ENCODE data around the gene SMAP1.

- TF ChIP-seq CTCF (IDR thresholded peaks at IDR 0.05) (no peak), POLR2A (IDR thresholded peaks at IDR 0.05) (no peak), POLR2AphosphoS5 (IDR thresholded peaks at IDR 0.05) (no peak)
Measured at GRCh38 chr6:70625436-70625835, 42.2 kb upstream of the SMAP1 start.

Measured in prostate gland (tissue), 2 donors.